Esophagus muscularis mucosa (tissue), 4 donors: ENCODE measurements around the gene FGFR2. TPM values are rescaled to one million over a fixed set of nuclear protein-coding genes. Genes with fewer than 3 reads are reported as not detected.
A peak's percentile ranks its signal among the peaks of the same experiment; 100 is the strongest.

ENCODE experiments used
- DNase-seq: peaks from one replicate; pipeline ENCODE4 v3.0.0-alpha.2; 2017; ENCODE audit errors: extremely low spot score
- H3K27ac ChIP-seq, 4 donors: fragments of 200-600 bp; sonication (generic); replicated peaks in 1 of 4; 1 replicate in 3 of 4; 2 replicates in 1 of 4; pipeline ENCODE4 v1.5.1; 2016 to 2019; ENCODE audit warnings: mild to moderate bottlenecking in 1 of 4
- H3K27me3 ChIP-seq, 4 donors: fragments of 200-600 bp; sonication (generic); one replicate each; pipeline versions ENCODE4 v1.5.1 to v1.6.0; 2016 to 2019
- H3K36me3 ChIP-seq, 4 donors: fragments of 200-600 bp; sonication (generic); one replicate each; pipeline ENCODE4 v1.5.1; 2016 to 2019
- H3K4me1 ChIP-seq, 4 donors: fragments of 200-600 bp; sonication (generic); one replicate each; pipeline ENCODE4 v1.5.1; 2016 to 2019
- H3K4me3 ChIP-seq, 4 donors: fragments of 200-600 bp; sonication (generic); 1 replicate in 2 of 4; 2 replicates in 2 of 4; pipeline ENCODE4 v1.5.1; 2016 to 2019; ENCODE audit warnings: mild to moderate bottlenecking in 4 of 4, moderate library complexity in 1 of 4
- H3K9me3 ChIP-seq, 4 donors: fragments of 200-600 bp; sonication (generic); 1 replicate in 3 of 4; 2 replicates in 1 of 4; pipeline ENCODE4 v1.5.1; 2016 to 2019
- CTCF ChIP-seq, 3 experiments: fragments of 200-600 bp in 2 of 3; fragments of 450-650 bp in 1 of 3; sonication (generic) in 2 of 3; IDR thresholded peaks; one replicate each; pipeline ENCODE4 v1.5.1; 2017 to 2019; ENCODE audit warnings: antibody characterized with exemption in 3 of 3, mild to moderate bottlenecking in 2 of 3, moderate library complexity in 1 of 3
- EP300 ChIP-seq: sonication (generic); formaldehyde crosslinking; IDR thresholded peaks from one replicate; pipeline ENCODE4 v1.6.1; 2017; ENCODE audit warnings: antibody characterized with exemption
- POLR2A ChIP-seq: fragments of 450-650 bp; IDR thresholded peaks from one replicate; pipeline ENCODE4 v1.6.1; 2017; ENCODE audit warnings: antibody characterized with exemption, moderate library complexity, mild to moderate bottlenecking, low read depth
- POLR2AphosphoS5 ChIP-seq, 2 donors: sonication (generic); formaldehyde crosslinking; IDR thresholded peaks; one replicate each; pipeline ENCODE4 v1.6.1; 2017; ENCODE audit warnings: antibody characterized with exemption in 2 of 2
- WGBS: methylation state at CpG from one replicate; pipeline ENCODE4 v1.1.5; 2018; 5-methylcytosine and 5-hydroxymethylcytosine counted together
- intact Hi-C: fragments of 100-400 bp; cut with DNase I; formaldehyde crosslinking; loops from one replicate; pipeline ENCODE4 v1.15.1; 2023
- total RNA-seq, 4 donors: library from RNA; depleted of rRNA; stranded (reverse); fragments of >200 nt; gene quantifications; one replicate each; pipeline versions ENCODE4 v1.1.0 to v1.2.1, GENCODE V29; 2016

Gene FGFR2
- total RNA-seq, 4 donors from 2014 or later = 58.6 to 74.0 (median 60.5) TPM

DNA sequence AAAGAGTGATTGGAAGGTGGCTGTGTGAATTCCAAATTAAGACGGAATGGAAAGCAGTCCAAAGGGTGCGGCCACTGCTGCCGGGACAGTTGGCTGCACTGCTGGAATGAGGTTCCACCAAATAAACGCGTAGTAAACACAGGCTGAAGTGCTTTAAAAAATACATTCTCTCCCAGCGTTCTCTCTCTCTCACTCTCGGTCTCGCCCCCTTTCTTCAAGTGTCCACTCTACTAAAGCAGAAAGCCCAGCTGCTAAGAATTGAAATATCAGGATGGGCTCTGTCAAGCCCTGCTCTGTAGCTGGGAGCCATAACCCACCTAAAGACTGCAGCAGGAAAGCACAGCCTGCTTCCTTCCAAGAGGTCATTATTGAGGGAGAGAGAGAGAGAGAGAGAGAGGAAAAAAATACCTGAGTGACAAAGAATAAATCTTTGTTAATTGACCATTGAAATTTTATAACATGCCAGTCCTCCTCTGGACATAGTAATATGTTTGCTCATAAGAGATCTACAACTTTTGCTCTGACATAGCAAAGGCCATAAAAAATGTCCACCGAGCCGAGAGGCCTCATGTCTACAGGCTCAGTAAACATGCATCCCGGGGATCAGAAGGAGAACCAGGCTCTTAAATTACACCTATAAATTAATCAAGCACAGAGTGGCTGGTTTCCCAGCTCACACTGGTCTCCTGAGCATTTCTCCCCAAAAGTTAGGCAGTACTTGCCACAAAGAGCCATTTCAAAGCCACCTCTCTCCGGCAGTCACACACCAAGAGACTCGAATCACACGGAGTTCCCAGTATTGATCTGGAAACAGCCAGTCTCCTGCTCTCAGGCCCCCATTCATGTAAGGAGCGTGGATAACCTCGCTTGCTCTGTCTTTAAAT, 72.8 kb downstream of the FGFR2 start:
- Histone ChIP-seq H3K27ac (peak overlapping the region; percentile 71 to 83 (median 76)), H3K27me3 (no peaks in the 10 kb centered on the region), H3K9me3 (no peaks in the 10 kb centered on the region), H3K36me3 (no peaks in the 10 kb centered on the region), H3K4me1 (peaks cover 0 to 81% (median 56%) of the 10 kb centered on the region in 4 donors), H3K4me3 (no peak overlapping the region)
- WGBS = 52% methylated on average over 16 of the region's 16 CpGs
- DNase-seq = no peak
- intact Hi-C loops = no loop called here
- no peak for TF ChIP-seq CTCF (IDR thresholded peaks at IDR 0.05)
- no peak for TF ChIP-seq POLR2A
- TF ChIP-seq EP300 = no peak
- TF ChIP-seq POLR2AphosphoS5 (IDR thresholded peaks at IDR 0.05) = no peak

- WGBS = 38% methylated on average over 14 of the region's 17 CpGs
- H3K4me1 ChIP-seq = peaks cover 0 to 80% (median 61%) of the 10 kb centered on the region in 4 donors
- intact Hi-C loops = loop anchor here (5.0 kb wide), 1 partner anchor 68 kb away; no protein-coding TSS in a partner anchor
These were observed 74.0 kb downstream of the FGFR2 start for GRCh38 chr10:121524157-121524817.

DNA sequence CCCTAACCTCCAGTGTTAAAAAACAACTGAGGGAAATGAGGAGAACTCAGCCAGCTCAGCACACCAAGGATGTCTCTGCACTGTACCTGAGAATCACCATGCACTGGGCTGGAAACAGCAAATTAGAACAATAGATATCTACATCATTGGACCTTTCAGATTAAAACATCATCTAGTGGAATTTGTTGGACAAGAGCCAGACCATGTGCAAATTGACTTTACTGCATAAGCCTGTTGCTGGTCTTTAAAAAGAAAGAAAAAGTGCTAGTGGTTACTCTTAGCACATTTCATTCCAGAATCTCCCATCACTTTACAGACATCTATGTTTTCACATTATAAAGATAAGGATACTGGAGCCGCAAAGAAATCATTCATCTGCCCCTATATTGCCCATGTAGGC, 75.4 kb downstream of the FGFR2 start:
- intact Hi-C loops = loop anchor here (5.0 kb wide), 1 partner anchor 69 kb away; no protein-coding TSS in a partner anchor
- peak overlapping the region; percentile 71 to 83 (median 76) for H3K27ac ChIP-seq

More at GRCh38 chr10:121524157-121524817, 74.0 kb downstream of the FGFR2 start:
- no peak for DNase-seq
- no peaks in the 10 kb centered on the region for H3K27me3 ChIP-seq
- peak overlapping the region; percentile 71 to 83 (median 76) for H3K27ac ChIP-seq
- TF ChIP-seq POLR2AphosphoS5 (IDR thresholded peaks at IDR 0.05) = no peak
- TF ChIP-seq CTCF (IDR thresholded peaks at IDR 0.05) = no peak
- no peak for TF ChIP-seq EP300
- TF ChIP-seq POLR2A = no peak
- no peaks in the 10 kb centered on the region for H3K9me3 ChIP-seq
- H3K4me3 ChIP-seq = peak overlapping the region in 2 of 4 donors; percentile 20 to 22
- no peaks in the 10 kb centered on the region for H3K36me3 ChIP-seq

More for the DNA sequence above, 75.4 kb downstream of the FGFR2 start:
- Histone ChIP-seq H3K4me3 (no peak overlapping the region), H3K27me3 (no peaks in the 10 kb centered on the region), H3K36me3 (no peaks in the 10 kb centered on the region), H3K4me1 (peaks cover 0 to 80% (median 64%) of the 10 kb centered on the region in 4 donors), H3K9me3 (no peaks in the 10 kb centered on the region)
- no peak for TF ChIP-seq POLR2AphosphoS5 (IDR thresholded peaks at IDR 0.05)
- no peak for TF ChIP-seq EP300
- no peak for TF ChIP-seq CTCF (IDR thresholded peaks at IDR 0.05)
- TF ChIP-seq POLR2A = no peak
- DNase-seq = no peak
- 79% methylated on average over 1 of the region's 1 CpG for WGBS
